A549 (cell line): Measurements from ENCODE around the gene RET. TPM values are rescaled to one million over a fixed set of nuclear protein-coding genes. Genes with fewer than 3 reads are reported as not detected.
A peak's percentile ranks its signal among the peaks of the same experiment; 100 is the strongest.

Source experiments
- ATAC-seq, 2 experiments: fragments of 200-7000 bp in 1 of 2; fragments of >200 bp in 1 of 2; cut with Nextera tagmentation in 1 of 2; cut with Tn5 transposase in 1 of 2; 3 replicates each; pipeline versions ENCODE4 v1.8.0 to v1.9.1; 2018 to 2020; ENCODE audit warnings: mild to moderate bottlenecking in 1 of 2, moderate library complexity in 1 of 2
- CTCF ChIA-PET: fragments of 300-600 bp; sonication (Branson Sonifier 250); formaldehyde crosslinking; extraction: SDS; loops from one replicate; lab custom pipeline; 2021; ENCODE audit warnings: antibody characterized with exemption, inconsistent platforms; lab: Yijun Ruan, JAX
- POLR2A ChIA-PET: fragments of 350-600 bp; formaldehyde crosslinking; extraction: SDS; loops from one replicate; lab custom pipeline; 2021; ENCODE audit warnings: antibody characterized with exemption, inconsistent platforms; lab: Yijun Ruan, JAX
- DNase-seq, 2 experiments: peaks; one replicate each; pipeline versions ENCODE4 v3.0.0 to v3.0.0-alpha.2; 2011 to 2016; ENCODE audit warnings: low read depth in 1 of 2, low spot score in 1 of 2
- FAIRE-seq: peaks from 2 replicates; lab custom pipeline; 2011; peaks lifted over from hg19 to GRCh38; lab: Jason Lieb, UNC
- H3K27ac ChIP-seq, 2 experiments: fragments of >200 bp; sonication (Bioruptor Twin); formaldehyde crosslinking; 3 replicates each; pipeline ENCODE4 v1.5.1; 2016 to 2017
- H3K4me1 ChIP-seq: fragments of >200 bp; sonication (Bioruptor Twin); formaldehyde crosslinking; 3 replicates; pipeline ENCODE4 v1.6.1; 2016
- H3K4me2 ChIP-seq: fragments of >200 bp; sonication (Bioruptor Twin); formaldehyde crosslinking; 3 replicates; pipeline ENCODE4 v1.6.1; 2016
- H3K4me3 ChIP-seq: fragments of >200 bp; sonication (Bioruptor Twin); formaldehyde crosslinking; 3 replicates; pipeline ENCODE4 v1.5.1; 2016
- H3K9me3 ChIP-seq: fragments of >200 bp; sonication (Bioruptor Twin); formaldehyde crosslinking; 3 replicates; pipeline ENCODE4 v1.6.1; 2016
- BHLHE40 ChIP-seq: IDR thresholded peaks from 2 replicates; pipeline ENCODE4 v1.6.1; 2012; ENCODE audit warnings: low read depth, low read length, inconsistent platforms
- EHF ChIP-seq: fragments of 250-450 bp; sonication (Bioruptor Pico); IDR thresholded peaks from 2 replicates; pipeline ENCODE4 v1.5.0; 2020; ENCODE audit warnings: mild to moderate bottlenecking
- EHMT2 ChIP-seq: fragments of 200-600 bp; sonication (generic); IDR thresholded peaks from 2 replicates; pipeline ENCODE4 v1.6.1; 2016; ENCODE audit warnings: antibody characterized with exemption, low read depth, mild to moderate bottlenecking, moderate library complexity
- FOSB ChIP-seq: fragments of 250-450 bp; sonication (Bioruptor Pico); IDR thresholded peaks from 2 replicates; pipeline ENCODE4 v1.5.0; 2020; ENCODE audit warnings: mild to moderate bottlenecking, moderate library complexity
- HOXA7 ChIP-seq: fragments of 250-450 bp; sonication (Bioruptor Pico); IDR thresholded peaks from 2 replicates; pipeline ENCODE4 v1.5.0; 2020; ENCODE audit warnings: mild to moderate bottlenecking, moderate library complexity
- KDM1A ChIP-seq: fragments of 200-600 bp; sonication (generic); IDR thresholded peaks from 2 replicates; pipeline ENCODE4 v1.6.1; 2016; ENCODE audit warnings: low read depth, mild to moderate bottlenecking
- NR3C1 ChIP-seq: fragments of >200 bp; sonication (Bioruptor Twin); formaldehyde crosslinking; IDR thresholded peaks from 3 replicates; pipeline ENCODE4 v1.6.1; 2017
- PHF8 ChIP-seq: fragments of 200-600 bp; sonication (generic); IDR thresholded peaks from 2 replicates; pipeline ENCODE4 v1.6.1; 2016; ENCODE audit warnings: low read depth, mild to moderate bottlenecking, antibody characterized with exemption, moderate library complexity, borderline replicate concordance
- POLR2A ChIP-seq: IDR thresholded peaks from 2 replicates; pipeline ENCODE4 v1.6.1; 2012; ENCODE audit warnings: mild to moderate bottlenecking, low read length
- RAD21 ChIP-seq, 2 experiments: fragments of >200 bp in 1 of 2; sonication (Bioruptor Twin) in 1 of 2; formaldehyde crosslinking in 1 of 2; IDR thresholded peaks in 1 of 2; conservative IDR thresholded peaks in 1 of 2; 2 replicates in 1 of 2; 3 replicates in 1 of 2; pipeline ENCODE4 v1.6.1; 2012 to 2018; ENCODE audit warnings: inconsistent platforms in 1 of 2
- RARB ChIP-seq: fragments of 250-450 bp; sonication (Bioruptor Pico); IDR thresholded peaks from 2 replicates; pipeline ENCODE4 v1.8.0; 2021; ENCODE audit warnings: mild to moderate bottlenecking, moderate library complexity
- SMC3 ChIP-seq: fragments of >200 bp; sonication (Bioruptor Twin); formaldehyde crosslinking; IDR thresholded peaks from 3 replicates; pipeline ENCODE4 v1.6.1; 2018; ENCODE audit warnings: inconsistent platforms
- SREBF2 ChIP-seq: fragments of 450-650 bp; IDR thresholded peaks from 2 replicates; pipeline ENCODE4 v1.6.1; 2014; ENCODE audit warnings: mild to moderate bottlenecking, moderate library complexity
- ZSCAN20 ChIP-seq: fragments of 250-450 bp; sonication (Bioruptor Pico); IDR thresholded peaks from 2 replicates; pipeline ENCODE4 v1.8.0; 2022; ENCODE audit warnings: mild to moderate bottlenecking, moderate library complexity
- WGBS: methylation state at CpG from one replicate; pipeline ENCODE4 v1.1.6; 2017; ENCODE audit errors: missing lambda C conversion rate; 5-methylcytosine and 5-hydroxymethylcytosine counted together
- polyA plus RNA-seq, 4 experiments: library from polyadenylated mRNA; depleted of rRNA in 3 of 4; stranded (reverse); fragments of >200 nt; fragmentation: RNase III in 1 of 4; extraction: RNeasy Plus Mini Kit Qiagen cat#74134 plus additional on column Dnase treatment in 1 of 4; gene quantifications; 2 replicates in 3 of 4; 3 replicates in 1 of 4; pipeline ENCODE4 v1.2.3, GENCODE V29; 2011 to 2017
- TF ChIP-seq, protein P1 (sequence below): fragments of 250-450 bp; sonication (Bioruptor Pico); IDR thresholded peaks from 2 replicates; pipeline ENCODE4 v1.5.0; 2020; ENCODE audit warnings: low read depth, mild to moderate bottlenecking, moderate library complexity
- TF ChIP-seq, protein P2 (sequence below): fragments of >200 bp; sonication (Bioruptor Twin); formaldehyde crosslinking; IDR thresholded peaks from 3 replicates; pipeline ENCODE4 v1.5.1; 2016
- TF ChIP-seq, protein P3 (sequence below): IDR thresholded peaks from 2 replicates; pipeline ENCODE4 v1.6.1; 2012
- TF ChIP-seq, protein P4 (sequence below): IDR thresholded peaks from 2 replicates; pipeline ENCODE4 v1.6.1; 2012; ENCODE audit warnings: low read depth, borderline replicate concordance

The RET gene
- polyA plus RNA-seq, 2 of the 4 experiments (the other 2 are of a cell fraction): 0.08 to 0.41 TPM

DNA sequence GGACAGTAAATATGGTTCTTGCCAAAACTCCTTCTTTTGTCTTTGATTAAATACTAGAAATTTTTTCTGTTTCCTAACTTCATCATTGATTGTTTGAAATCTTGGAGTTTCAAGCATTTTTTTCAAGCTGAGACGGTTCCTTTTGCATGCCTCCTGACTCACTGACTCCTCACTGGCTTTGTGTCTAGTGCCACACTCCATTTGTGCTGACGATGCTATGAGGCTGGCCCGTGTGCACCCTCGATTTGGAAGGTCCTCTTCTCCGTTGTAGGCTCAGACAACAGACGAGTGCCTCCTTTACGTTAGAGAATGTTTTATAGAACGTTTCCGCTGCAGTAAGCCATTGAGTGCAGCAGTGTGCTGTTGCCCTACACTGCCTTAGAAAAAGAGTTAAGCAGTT is 50.6 kb downstream of the RET start:
- no peak overlapping the region for H3K27ac ChIP-seq
- H3K4me2 ChIP-seq: no peak overlapping the region
- no peaks in the 10 kb centered on the region for H3K4me1 ChIP-seq
- no peak overlapping the region for H3K4me3 ChIP-seq
- ChIA-PET POLR2A (no interaction called here), CTCF (no interaction called here)
- no peak for TF ChIP-seq RAD21 (conservative IDR thresholded peaks at IDR 0.05 in 1 of 2, IDR thresholded peaks at IDR 0.05 in 1 of 2)
- no peak for TF ChIP-seq POLR2A
- no peak for TF ChIP-seq NR3C1
- TF ChIP-seq RARB (CRISPR knock-in tag): no peak
- no peak for TF ChIP-seq SREBF2
- no peak for TF ChIP-seq PHF8
- TF ChIP-seq, protein P1, sequence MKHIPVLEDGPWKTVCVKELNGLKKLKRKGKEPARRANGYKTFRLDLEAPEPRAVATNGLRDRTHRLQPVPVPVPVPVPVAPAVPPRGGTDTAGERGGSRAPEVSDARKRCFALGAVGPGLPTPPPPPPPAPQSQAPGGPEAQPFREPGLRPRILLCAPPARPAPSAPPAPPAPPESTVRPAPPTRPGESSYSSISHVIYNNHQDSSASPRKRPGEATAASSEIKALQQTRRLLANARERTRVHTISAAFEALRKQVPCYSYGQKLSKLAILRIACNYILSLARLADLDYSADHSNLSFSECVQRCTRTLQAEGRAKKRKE: no peak
- no peak for TF ChIP-seq ZSCAN20 (CRISPR knock-in tag)
- TF ChIP-seq BHLHE40: no peak
- no peak for TF ChIP-seq HOXA7
- no peak for TF ChIP-seq EHF (CRISPR knock-in tag)
- no peak for TF ChIP-seq KDM1A
- TF ChIP-seq, protein P2, sequence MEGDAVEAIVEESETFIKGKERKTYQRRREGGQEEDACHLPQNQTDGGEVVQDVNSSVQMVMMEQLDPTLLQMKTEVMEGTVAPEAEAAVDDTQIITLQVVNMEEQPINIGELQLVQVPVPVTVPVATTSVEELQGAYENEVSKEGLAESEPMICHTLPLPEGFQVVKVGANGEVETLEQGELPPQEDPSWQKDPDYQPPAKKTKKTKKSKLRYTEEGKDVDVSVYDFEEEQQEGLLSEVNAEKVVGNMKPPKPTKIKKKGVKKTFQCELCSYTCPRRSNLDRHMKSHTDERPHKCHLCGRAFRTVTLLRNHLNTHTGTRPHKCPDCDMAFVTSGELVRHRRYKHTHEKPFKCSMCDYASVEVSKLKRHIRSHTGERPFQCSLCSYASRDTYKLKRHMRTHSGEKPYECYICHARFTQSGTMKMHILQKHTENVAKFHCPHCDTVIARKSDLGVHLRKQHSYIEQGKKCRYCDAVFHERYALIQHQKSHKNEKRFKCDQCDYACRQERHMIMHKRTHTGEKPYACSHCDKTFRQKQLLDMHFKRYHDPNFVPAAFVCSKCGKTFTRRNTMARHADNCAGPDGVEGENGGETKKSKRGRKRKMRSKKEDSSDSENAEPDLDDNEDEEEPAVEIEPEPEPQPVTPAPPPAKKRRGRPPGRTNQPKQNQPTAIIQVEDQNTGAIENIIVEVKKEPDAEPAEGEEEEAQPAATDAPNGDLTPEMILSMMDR: no peak
- no peak for TF ChIP-seq EHMT2
- no peak for TF ChIP-seq FOSB (CRISPR knock-in tag)
- H3K9me3 ChIP-seq: no peaks in the 10 kb centered on the region
- no peak for FAIRE-seq
- 49% methylated on average over 9 of the region's 9 CpGs for WGBS
- no peak for ATAC-seq
- no peak for DNase-seq

DNA sequence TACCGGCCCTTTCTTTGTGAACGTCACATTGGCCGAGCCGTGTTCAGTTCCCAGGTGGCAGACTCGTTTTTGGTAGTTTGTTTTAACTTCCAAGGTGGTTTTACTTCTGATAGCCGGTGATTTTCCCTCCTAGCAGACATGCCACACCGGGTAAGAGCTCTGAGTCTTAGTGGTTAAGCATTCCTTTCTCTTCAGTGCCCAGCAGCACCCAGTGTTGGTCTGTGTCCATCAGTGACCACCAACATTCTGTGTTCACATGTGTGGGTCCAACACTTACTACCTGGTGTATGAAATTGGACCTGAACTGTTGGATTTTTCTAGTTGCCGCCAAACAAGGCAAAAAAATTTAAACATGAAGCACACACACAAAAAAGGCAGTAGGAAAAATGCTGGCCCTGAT is 51.5 kb downstream of the RET start:
- FAIRE-seq (no peak), ATAC-seq (no peak), DNase-seq (no peak)
- Histone ChIP-seq H3K27ac (no peak overlapping the region), H3K4me1 (no peaks in the 10 kb centered on the region), H3K9me3 (no peaks in the 10 kb centered on the region), H3K4me3 (no peak overlapping the region), H3K4me2 (no peak overlapping the region)
- 61% methylated on average over 8 of the region's 8 CpGs for WGBS
- ChIA-PET CTCF (no interaction called here), POLR2A (no interaction called here)
- TF ChIP-seq, protein P3, sequence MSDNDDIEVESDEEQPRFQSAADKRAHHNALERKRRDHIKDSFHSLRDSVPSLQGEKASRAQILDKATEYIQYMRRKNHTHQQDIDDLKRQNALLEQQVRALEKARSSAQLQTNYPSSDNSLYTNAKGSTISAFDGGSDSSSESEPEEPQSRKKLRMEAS: no peak
- TF ChIP-seq, all 56 proteins: peak for 0

DNA sequence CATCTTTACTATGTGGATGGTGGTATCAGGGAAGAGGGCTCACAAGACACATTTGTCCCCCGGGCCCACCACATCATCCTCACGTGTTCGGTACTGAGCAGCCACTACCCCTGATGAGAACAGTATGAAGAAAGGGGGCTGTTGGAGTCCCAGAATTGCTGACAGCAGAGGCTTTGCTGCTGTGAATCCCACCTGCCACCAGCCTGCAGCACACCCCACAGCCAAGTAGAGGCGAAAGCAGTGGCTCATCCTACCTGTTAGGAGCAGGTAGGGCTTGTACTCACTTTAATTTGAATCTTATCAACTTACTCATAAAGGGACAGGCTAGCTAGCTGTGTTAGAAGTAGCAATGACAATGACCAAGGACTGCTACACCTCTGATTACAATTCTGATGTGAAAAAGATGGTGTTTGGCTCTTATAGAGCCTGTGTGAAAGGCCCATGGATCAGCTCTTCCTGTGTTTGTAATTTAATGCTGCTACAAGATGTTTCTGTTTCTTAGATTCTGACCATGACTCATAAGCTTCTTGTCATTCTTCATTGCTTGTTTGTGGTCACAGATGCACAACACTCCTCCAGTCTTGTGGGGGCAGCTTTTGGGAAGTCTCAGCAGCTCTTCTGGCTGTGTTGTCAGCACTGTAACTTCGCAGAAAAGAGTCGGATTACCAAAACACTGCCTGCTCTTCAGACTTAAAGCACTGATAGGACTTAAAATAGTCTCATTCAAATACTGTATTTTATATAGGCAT is 52.3 kb downstream of the RET start:
- Histone ChIP-seq H3K27ac (no peak overlapping the region), H3K4me2 (no peak overlapping the region)
- TF ChIP-seq, protein P1: no peak
- TF ChIP-seq SMC3: no peak
- TF ChIP-seq, protein P4, sequence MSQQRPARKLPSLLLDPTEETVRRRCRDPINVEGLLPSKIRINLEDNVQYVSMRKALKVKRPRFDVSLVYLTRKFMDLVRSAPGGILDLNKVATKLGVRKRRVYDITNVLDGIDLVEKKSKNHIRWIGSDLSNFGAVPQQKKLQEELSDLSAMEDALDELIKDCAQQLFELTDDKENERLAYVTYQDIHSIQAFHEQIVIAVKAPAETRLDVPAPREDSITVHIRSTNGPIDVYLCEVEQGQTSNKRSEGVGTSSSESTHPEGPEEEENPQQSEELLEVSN: no peak
- TF ChIP-seq, all 56 proteins: peak for 0
- FAIRE-seq: no peak
- no peak for DNase-seq
- WGBS: 66% methylated on average over 6 of the region's 6 CpGs
- CTCF ChIA-PET: no interaction called here
- H3K4me3 ChIP-seq: no peak overlapping the region
- no peaks in the 10 kb centered on the region for H3K9me3 ChIP-seq
- POLR2A ChIA-PET: interaction anchor here (1.0 kb wide), 1 partner anchor 9 kb away, joined by 4 read pairs; the partner anchor contains the start of gene CSGALNACT2
- 0 out of 3 replicates have a peak, but pooled peaks cover 2% of the 10 kb centered on the region for H3K4me1 ChIP-seq
- ATAC-seq: peak in 1 of 2 experiments; percentile 14; a peak in 2 of 6 replicates
